ENCODE measurements around the gene CYP4F22.
A peak's percentile ranks its signal among the peaks of the same experiment; 100 is the strongest.
"Not testable (repeated sequence)": the region's sequence is repeated elsewhere in the genome, so short reads cannot be mapped to it uniquely, and the experiment has no call there.

CYP4F22 gene

GRCh38 chr19:15508035-15508710 is at the start of gene CYP4F22:
Gene CYP4F22, plus strand, starts transcription at chr19:15508525. Its CDS starts 16,812 bp downstream, at chr19:15525337.
- no peak for DNase-seq

GRCh38 chr19:15461694-15462093 is 46.6 kb upstream of the CYP4F22 start:
- DNase-seq, result no peak

- DNase-seq, result no peak
Measured at GRCh38 chr19:15463861-15464371, 44.4 kb upstream of the CYP4F22 start.

- no peak for DNase-seq
Measured at GRCh38 chr19:15464394-15465385, 43.6 kb upstream of the CYP4F22 start, which contains the start of gene RASAL3. Gene RASAL3, minus strand, starts transcription at chr19:15464544. Its CDS starts 186 bp downstream, at chr19:15464358.

- DNase-seq, result peak; percentile 1
Measured at GRCh38 chr19:15466851-15467733, 41.2 kb upstream of the CYP4F22 start.

- no peak for DNase-seq
Measured at GRCh38 chr19:15467734-15468214, 40.6 kb upstream of the CYP4F22 start.

- no peak for DNase-seq
Measured at GRCh38 chr19:15468675-15469512, 39.4 kb upstream of the CYP4F22 start.

GRCh38 chr19:15469513-15470297 is 38.6 kb upstream of the CYP4F22 start:
- DNase-seq, result no peak

GRCh38 chr19:15471639-15472101 is 36.7 kb upstream of the CYP4F22 start:
- DNase-seq, result no peak

GRCh38 chr19:15473821-15474220 is 34.5 kb upstream of the CYP4F22 start:
- DNase-seq, result not testable (repeated sequence)

GRCh38 chr19:15475169-15475568 is 33.2 kb upstream of the CYP4F22 start:
- DNase-seq, result no peak

GRCh38 chr19:15475611-15476010 is 32.7 kb upstream of the CYP4F22 start:
- no peak for DNase-seq

- DNase-seq, result no peak
Measured at GRCh38 chr19:15476325-15476724, 32.0 kb upstream of the CYP4F22 start.

GRCh38 chr19:15479391-15480345 is 28.7 kb upstream of the CYP4F22 start, which contains the start of gene PGLYRP2:
Gene PGLYRP2, minus strand, starts transcription at chr19:15479501. Its CDS starts 130 bp downstream, at chr19:15479371.
- DNase-seq, result peak; percentile 16

GRCh38 chr19:15480996-15481395 is 27.3 kb upstream of the CYP4F22 start:
- not testable (repeated sequence) for DNase-seq

GRCh38 chr19:15485768-15486167 is 22.6 kb upstream of the CYP4F22 start:
- not testable (repeated sequence) for DNase-seq

GRCh38 chr19:15487038-15487437 is 21.3 kb upstream of the CYP4F22 start:
- DNase-seq, result no peak

GRCh38 chr19:15488489-15489226 is 19.7 kb upstream of the CYP4F22 start:
- DNase-seq, result no peak

Measured in SHP77 treated with DMSO at 0.1 percent for 48 hours (cell line).